GM18907 (cell line): ENCODE data around the gene SCN3B.

Experiments used
- ATAC-seq: cut with Tn5 transposase; IDR thresholded peaks from one replicate; pipeline ENCODE4 v1.9.1; 2021; ENCODE audit warnings: mild to moderate bottlenecking, moderate library complexity; ENCODE audit not compliant: unreplicated experiment

Gene SCN3B

DNA sequence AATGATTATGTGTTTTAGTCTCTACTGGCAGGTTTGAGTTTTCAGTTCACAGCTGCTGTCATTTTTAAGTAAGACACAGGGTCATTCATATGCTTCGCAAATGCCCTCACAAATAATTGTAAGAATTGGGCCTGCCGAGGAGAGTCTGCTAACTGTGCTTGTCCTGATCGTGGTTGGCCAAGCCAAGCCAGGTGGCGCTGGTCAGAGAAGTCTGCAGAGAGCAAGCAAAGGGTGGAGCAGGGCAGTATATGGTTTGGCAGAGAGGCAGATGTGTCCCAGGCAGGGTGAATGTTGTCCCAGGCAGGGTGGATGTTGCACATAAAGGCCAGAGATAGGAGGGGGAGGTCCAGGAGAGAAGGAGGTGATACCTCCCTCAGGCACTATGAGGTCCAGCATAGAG lies 52.7 kb downstream of the SCN3B start:
- no peak for ATAC-seq

DNA sequence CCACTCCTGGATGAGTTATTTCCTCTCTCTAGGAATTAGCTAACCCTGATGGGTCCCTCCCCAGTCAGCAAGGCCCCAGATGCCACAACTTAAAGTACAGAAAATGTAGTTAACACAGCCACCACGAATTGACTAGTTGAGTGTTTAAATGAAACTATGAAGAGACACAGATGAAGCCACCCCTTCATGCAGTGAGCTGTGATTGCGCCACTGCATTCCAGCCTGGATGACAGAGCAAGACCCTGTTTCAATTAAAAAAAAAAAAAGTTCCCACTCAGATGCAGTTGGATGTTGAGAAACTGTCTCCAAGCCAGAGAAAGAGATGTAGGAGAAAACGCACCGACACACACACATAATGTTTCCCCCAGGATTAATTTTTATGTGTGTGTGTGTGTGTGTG lies 53.3 kb downstream of the SCN3B start:
- ATAC-seq: no peak

DNA sequence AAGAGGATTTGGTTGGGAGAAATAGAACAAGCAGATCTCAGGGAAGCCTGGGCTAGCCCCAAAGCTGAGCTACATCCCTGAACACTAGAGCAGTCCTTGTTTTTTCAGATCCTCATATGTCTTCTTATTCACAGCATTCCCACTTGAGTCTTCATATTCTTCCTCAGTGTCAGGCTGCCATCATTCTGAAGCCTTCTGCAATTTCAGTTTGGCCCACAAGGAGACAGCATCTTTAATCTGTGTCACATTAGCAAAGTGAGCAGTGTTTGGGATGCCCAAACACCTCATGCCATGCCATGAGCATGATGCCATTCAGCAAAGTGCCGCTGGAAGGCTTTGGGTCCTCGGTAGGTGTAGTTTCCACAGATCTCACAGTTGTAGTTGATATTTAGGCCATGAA lies 56.6 kb downstream of the SCN3B start:
- no peak for ATAC-seq

DNA sequence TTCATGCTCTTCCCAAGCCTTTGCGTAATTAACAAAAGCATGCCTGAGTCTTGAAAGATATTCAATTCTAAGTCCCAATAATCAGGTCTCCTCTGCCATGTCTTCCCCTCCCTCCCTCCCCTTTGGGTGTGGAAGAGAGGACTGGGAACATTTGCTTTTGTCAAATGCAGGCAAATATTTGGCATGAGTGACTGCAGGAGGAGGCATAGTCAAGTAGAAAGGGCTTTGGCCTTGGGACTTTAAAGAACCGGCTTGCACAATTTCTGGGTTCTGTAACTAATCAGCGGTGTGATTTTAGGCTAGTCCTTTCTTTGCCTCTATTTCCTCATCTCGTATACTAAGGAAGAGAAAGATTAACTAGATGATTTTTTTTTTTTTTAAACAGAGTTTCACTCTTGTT lies 59.5 kb downstream of the SCN3B start:
- ATAC-seq: no peak

DNA sequence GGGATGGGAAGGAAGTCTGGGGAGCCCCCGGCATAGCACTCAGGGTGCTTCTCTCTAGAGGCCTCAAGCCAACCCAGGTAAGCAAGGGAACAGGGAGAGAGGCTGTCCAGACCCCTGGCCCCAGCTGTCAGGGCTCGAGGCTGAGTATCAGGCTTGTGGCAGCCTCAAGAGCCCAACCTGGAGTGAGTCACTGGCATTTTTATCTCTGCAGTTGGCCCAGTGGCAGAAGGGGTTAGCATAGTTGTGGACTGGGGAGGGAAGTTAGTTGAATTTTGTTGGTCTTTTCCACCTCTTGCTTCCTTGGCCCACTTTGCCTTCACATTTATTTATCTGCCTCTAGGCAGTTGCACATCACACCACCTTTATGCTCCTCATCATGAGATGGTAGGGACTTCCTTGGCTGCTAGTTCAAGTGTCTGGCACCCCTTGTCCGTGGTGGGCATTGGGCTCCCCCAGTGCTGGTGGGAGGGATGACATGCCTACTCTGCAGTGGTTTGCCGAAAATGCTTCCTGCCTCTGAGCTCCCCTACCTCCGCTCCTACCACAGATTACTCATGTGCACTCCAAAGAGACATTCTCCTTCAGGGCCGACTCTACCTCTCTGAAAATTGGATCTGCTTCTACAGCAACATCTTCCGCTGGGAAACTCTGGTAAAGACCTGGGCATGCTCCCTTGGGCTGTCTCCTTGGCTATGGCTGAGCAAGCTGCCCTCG lies 60.1 kb downstream of the SCN3B start:
- ATAC-seq: no peak

DNA sequence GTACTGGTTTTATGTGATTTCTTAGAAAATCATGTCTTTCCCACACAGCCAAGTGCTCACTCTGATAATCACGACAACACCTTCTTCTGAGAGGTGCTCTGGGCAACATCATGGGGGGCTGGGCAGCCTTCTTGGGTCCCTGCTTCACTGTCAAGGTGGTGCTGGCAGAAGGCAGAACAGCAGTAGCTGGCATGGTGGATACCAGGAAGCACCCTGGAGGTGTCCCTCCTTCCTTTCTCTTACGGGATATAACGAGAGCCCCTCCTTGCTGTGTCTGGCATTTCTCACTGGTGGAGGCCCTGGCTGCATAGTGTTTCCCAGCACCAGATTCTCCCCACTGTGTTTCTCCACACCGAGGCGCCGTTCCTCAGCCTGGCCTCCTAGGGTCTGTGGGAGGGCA lies 60.9 kb downstream of the SCN3B start:
- no peak for ATAC-seq

DNA sequence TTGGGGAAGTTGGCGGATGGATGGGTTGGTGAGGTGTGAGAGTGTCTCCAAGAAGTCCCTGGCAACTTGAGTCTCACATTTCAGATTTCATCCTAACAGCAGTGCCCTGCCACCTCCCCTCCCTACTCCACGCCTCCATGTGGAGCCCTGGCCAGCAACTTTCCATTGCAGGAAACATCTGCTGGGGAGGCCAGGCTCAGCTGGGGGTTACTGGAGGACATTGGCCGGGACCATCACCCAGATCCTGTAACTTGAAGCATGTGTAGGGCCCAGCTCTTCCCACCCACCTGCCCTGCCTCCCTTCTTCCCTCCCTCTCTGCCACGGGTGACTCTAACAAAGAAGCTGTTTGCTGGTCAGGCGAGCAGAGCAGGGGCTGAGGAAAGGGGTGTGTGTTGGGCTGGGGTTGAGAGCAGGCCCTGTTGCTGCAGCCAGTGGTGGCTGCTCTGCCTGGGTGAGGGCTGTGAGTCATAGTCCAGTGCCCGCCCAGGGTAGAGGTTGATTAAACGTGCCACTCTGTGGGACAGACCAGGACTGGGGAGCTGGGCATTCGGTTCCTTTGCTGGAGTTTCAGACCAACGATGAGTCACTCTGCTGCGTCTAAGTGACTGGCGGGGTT lies 64.0 kb downstream of the SCN3B start:
- no peak for ATAC-seq

DNA sequence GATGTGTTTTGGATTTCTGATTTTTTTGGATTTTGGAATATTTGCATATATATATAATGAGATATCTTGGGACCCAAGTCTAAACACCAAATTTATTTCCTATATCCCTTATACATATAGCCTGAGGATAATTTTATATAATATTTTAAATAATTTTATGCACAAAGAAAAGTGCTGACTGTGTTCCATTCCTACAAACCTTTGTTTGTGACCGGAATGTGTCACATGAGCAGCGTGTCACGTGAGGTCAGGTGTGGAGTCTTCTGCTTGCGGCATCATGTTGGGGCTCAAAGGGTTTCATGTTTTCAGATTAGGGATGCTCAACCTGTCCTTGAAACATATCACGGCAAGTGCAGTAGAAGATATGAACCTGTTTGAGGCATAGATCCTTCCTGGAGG lies 65.6 kb downstream of the SCN3B start:
- no peak for ATAC-seq

DNA sequence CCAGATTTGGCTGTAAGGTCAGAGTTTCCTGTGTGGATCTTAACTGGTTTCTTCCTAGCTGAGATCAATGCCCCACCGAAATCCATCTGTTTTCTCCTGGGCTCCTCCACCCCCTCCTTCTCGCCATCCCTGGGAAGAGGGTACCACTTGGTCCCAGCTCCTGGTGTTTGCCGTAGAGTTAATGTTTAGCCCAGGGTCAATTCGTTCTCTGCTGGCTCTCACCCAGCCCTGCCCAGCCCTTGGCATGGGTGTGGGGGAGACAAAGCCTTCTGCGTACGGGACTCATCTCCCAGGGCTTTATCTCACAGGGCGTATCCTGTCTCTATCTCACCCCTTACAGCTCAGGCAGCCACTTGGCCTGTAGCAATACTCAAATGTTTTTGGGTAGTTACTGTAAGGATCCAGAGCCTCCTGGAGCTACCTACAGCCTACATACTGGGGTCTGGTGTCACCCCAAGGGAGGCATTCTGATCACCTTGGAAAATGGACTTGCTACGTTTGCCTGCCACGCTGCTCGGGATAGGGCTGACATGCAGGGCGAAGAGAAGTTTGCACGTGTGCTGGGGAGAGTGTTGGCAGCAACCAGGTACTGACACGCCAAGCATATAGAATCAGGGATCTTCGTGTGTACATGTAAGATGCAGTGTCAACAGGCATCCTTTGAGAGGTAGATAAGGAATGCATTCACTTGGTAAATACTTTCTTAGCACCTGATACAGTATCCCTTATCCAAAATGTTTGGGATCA lies 66.1 kb downstream of the SCN3B start:
- no peak for ATAC-seq

DNA sequence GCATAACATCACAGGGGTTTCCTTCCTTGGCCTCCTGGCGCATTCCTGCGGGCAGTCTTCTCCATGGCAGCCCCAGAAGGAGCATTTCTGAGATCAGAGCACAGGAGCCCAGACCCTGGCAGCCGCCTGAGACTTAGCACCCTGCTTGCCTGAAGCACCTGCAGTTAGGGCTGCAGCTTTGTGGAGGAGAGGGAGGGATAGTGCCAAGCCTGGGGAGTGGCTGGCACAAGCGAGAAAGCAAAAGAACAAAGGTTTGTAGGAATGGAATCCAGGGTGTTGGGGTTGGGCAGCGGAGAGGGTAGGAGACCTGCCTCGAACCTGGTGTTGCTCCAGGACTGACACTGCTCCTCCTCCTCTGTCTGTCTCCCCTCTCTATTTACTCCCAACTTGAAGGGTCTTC lies 66.9 kb downstream of the SCN3B start:
- no peak for ATAC-seq

DNA sequence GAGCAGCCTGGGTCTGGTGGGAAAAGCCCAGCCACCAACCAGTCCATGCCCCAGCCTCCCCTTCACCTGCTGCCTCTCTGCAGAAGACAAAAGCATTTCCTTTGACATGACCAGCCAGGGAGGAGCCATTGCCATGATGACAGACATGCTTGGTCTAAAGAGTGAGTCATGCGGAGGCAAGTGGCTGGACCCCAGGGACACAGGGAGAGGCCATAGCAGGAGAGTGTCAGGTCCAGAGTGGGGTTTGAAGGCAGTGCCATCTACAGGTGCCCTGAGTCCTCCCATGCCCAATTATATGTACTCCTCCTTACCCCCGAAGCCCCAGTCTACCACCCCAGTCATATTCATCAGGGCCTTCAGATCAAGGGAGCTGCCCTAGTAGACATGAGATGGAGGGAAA lies 67.4 kb downstream of the SCN3B start:
- no peak for ATAC-seq

DNA sequence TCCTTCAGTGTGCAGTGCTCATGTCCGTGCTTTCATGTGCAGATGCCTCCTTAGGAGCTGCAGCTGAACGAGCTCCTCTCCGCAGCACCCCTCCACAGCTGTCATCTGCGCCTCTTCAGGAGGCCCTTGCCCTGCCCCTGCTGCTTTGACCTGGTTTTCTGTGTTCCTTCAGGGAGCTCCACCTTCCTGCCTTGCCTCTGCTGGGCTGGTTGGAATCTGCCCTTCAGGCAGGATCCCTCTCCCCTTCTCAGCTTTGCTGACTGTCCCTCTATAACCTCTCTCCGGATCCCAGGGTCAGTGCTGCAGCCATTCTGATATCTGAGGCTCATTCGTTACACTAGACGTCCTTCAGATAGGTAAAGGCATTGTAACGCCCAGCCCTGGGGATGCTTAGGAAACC lies 67.9 kb downstream of the SCN3B start:
- ATAC-seq: no peak

DNA sequence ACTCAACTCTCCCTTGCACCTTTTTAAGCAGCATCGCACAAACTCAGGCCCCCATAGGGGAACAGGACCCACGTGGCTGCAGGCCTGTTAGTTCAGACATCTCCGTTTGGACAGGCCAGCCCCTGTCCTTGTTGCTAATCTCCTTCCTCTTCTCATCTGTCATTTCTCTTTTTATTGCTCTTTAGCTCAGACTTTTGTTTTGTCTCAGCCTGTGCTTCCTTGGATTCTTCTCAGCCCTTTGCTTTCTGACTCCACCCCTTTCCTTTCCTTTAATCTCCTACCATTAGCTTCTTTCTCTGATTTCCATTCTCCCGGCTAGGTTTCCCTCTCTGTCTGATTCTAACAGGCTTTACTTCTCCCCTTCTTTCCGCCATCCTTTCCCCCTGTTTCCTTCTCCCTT lies 68.7 kb downstream of the SCN3B start:
- ATAC-seq: no peak

DNA sequence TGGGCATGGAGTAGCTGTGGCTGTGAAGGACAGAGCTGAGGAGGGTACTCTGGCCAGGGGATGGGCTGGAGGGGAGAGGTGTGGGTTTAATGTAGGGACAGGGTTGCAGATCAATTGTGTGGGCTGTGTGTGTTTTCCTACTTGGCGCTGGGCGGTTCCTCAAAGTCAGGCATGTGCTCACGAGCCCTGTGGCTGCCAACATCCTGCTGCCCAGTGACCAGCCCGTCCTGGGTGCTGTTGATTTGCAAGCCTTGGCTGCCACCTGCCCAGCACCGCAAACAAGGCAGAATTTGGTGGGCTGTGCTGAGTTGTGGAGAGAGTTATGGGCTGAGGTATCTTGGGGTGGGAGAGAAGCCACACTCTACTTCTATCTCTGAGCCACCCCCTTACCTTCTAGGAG lies 69.2 kb downstream of the SCN3B start:
- no peak for ATAC-seq

DNA sequence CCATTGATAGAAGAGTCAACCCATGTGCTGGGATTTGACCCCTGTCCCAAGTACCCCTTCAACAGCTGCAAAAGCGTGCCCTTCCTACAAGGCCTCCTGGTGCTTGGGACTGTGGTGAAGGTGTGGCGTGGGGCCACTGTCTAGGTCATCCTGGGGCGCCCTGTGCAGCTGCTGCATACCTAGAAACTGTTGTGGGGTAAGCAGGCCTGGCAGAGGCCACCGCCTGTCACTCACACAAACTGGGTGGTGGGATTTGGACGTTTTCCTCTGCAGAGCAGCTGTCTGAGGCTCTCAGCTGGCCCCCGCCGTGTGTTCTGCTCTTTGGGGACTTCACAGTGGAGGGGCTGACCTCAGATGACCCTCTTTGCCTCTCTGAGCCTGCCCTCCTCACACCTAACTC lies 69.7 kb downstream of the SCN3B start:
- ATAC-seq: no peak

DNA sequence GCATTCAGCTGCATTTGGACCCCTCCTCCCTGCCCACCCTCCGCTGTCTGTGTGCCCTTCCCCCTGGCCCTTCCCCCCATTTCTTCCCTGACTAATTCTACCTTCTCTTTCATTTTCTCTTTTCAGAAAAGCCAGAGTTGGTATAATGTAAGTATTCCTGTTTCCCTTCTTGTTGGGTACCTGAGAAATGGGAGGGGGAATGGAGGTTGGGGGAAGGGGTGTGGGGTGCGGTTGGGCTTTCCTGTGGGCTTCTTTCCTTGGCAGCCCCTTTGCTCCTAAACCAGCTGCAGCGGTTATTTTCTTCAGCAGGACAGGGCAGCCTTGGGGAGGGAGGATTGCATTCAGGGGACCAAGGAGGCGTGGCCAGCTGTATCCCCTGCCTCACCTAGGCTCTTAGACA lies 70.2 kb downstream of the SCN3B start:
- no peak for ATAC-seq

DNA sequence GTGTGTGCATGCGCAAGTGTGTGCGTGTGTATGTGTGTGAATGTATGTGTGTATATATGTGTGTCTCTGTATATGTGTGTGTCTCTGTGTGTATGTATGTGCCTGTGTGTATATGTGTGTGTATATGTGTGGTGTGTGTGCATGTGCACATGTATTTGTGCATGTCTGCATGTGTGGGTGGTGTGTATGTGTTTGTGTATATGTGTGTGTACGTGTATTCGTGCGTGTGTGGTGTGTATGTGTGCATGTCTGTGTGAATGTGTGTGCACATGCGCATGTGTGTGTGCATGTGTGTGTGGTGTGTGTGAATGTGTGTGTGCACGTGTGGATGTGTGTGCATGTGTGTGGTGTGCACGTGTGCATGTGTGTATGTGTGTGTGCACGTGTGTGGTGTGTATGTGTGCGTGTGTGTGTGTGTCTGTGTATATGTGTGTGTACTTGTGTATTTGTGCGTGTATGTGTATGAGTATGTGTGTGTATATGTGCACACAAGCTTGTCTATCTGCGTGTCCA lies 71.4 kb downstream of the SCN3B start:
- ATAC-seq: no peak

DNA sequence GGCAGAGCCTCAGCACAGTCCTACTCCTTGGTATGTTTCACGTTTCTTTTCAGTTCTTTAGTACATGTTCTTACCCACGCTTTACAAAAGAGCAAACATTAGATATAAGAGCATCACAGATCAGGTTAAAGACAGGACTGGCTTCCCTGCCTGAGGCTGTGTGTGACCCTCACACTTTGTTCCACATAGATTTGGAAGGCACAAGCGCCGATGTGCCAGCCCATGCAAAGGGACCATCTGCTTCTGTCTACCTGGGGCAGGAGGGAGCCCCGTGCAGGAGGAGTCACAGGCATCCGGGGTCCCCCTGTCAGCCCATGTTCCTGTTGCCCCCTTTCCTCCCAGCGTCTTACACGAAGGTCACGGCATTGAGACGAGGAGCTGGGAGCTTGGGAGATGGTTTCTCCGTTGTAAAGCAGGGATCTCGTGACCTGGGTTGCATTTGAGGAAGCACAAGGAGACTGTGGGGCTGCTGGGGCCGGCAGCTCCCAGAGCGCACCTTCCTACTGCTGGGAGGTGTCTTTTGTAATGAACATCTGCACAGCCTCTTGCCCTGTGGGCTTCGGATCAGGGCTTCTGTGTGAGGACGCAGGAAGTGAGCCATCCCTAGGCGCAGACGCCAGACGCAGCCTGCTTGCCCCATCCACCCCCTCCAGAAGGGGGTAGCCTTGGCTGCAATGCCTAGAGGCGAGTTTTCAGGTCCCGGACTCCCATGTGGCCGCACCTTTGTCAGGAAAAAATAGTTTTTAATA lies 72.6 kb downstream of the SCN3B start:
- no peak for ATAC-seq

DNA sequence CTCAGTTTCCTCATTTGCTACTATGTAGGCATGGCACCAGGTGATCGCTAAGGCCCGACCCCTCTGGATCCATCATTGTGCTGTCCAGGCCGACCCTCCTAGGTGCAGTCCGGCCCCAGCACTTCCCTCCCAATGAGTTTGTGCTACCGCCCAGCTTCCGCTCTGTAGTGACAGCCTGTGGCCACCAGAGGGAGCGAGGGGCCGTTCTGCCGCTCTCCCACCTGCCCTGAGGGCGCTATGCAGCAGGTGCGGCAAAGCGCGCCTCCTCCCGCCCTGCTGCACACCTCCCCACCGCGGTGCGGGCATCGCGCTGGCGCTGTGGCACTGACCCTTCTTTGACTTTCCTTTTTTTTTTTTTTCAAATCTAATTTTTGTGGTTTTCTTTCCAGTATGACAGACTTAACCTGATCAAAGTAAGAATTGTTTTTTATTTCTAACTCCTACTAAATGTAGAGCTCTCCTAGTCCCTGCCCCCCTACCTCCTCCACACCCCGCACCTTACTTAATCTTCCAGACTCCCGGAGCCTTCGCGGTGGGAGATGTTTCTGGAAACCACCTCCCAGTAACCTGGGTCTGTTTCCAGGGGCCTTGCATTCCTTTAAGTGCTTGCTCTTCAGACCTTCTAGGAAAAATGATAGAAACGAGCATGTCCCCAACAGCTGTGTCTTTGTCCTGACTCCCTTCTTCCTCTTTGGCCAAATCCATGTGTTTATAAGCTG lies 73.7 kb downstream of the SCN3B start:
- ATAC-seq: peak; percentile 86

DNA sequence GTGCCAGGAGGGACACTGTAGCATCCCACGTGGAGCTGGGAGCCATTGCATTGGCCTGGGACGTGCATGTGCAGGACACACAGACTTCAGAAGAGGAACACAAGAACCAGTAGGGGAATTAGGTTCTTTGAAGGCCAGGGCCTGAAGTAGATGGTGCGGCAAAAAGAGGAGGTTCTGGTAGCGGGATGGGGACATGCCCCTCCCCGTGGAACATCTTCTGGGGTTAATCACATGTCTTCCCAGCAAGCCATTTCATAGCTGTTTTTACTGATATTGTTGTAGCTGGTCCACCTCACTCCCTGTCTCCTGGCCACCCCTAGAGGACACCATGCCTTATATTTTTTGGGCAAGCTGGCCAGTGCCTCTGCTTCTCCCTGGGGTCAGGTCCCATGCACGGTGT lies 74.3 kb downstream of the SCN3B start:
- ATAC-seq: no peak

DNA sequence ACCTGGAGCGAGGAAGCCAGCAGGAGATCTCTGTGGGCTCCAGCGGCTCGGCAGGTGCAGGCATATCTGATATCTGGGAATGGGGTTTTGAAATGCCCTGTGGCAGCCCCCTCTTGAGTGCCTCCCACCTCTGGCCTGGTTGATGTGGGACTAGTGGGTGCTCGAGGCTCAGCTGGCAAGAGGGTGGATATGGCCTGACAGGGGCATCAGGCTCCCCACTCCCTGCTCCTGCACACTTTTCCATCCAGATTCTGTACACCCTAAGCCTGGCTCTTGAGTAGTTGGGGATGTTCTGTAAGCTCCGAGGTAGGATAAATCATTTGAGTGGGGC lies 75.0 kb downstream of the SCN3B start:
- ATAC-seq: no peak
